HEK293 (cell line): ENCODE measurements around the gene SIGLEC1.

Experiments
- CTCF ChIA-PET: fragments of 350-600 bp; formaldehyde crosslinking; extraction: SDS; loops from one replicate; lab custom pipeline; 2021; ENCODE audit warnings: antibody characterized with exemption; lab: Yijun Ruan, JAX
- POLR2A ChIA-PET: fragments of 300-600 bp; formaldehyde crosslinking; extraction: SDS; loops from one replicate; lab custom pipeline; 2020; ENCODE audit warnings: antibody characterized with exemption, inconsistent platforms; lab: Yijun Ruan, JAX
- H3K27ac ChIP-seq: fragments of 200-500 bp; sonication (Bioruptor generic); 2 replicates; pipeline ENCODE4 v1.5.1; 2014; ENCODE audit warnings: low read depth, low read length, control low read depth, inconsistent platforms; ENCODE audit errors: extremely low read depth
- H3K36me3 ChIP-seq, 2 experiments: fragments of 200-500 bp in 1 of 2; sonication (Bioruptor generic) in 1 of 2; 1 replicate in 1 of 2; 2 replicates in 1 of 2; pipeline ENCODE4 v1.5.1; 2014 to 2017; ENCODE audit warnings: inconsistent platforms in 2 of 2, low read length in 2 of 2; ENCODE audit not compliant: control insufficient read depth in 2 of 2, insufficient read depth in 1 of 2
- H3K4me1 ChIP-seq: fragments of 200-500 bp; sonication (Bioruptor generic); 2 replicates; pipeline ENCODE4 v1.5.1; 2014; ENCODE audit warnings: mild to moderate bottlenecking, low read length, inconsistent platforms; ENCODE audit not compliant: control insufficient read depth, insufficient read depth
- H3K4me3 ChIP-seq: 2 replicates; pipeline ENCODE4 v1.5.1; 2011; ENCODE audit warnings: low read depth, mild to moderate bottlenecking, control low read depth, low read length, moderate library complexity
- H3K9me3 ChIP-seq: fragments of 200-500 bp; sonication (Bioruptor generic); 2 replicates; pipeline ENCODE4 v1.5.1; 2014; ENCODE audit warnings: low read depth, low read length, inconsistent platforms; ENCODE audit not compliant: control insufficient read depth, insufficient read depth
- BCL11A ChIP-seq: fragments of 450-650 bp; formaldehyde crosslinking; IDR thresholded peaks from 2 replicates; pipeline ENCODE4 v1.5.1; 2016; ENCODE audit warnings: low read depth, missing biosample characterization, missing genetic modification characterization
- BCL11B ChIP-seq: fragments of 450-650 bp; formaldehyde crosslinking; IDR thresholded peaks from 2 replicates; pipeline ENCODE4 v1.5.1; 2016; ENCODE audit warnings: low read depth, missing biosample characterization, missing genetic modification characterization
- BCL6B ChIP-seq: fragments of 450-650 bp; formaldehyde crosslinking; IDR thresholded peaks from 2 replicates; pipeline ENCODE4 v1.5.1; 2017; ENCODE audit warnings: missing biosample characterization, missing genetic modification characterization
- MEIS1 ChIP-seq: sonication (generic); formaldehyde crosslinking; IDR thresholded peaks from 2 replicates; pipeline ENCODE4 v1.8.1; 2022; ENCODE audit warnings: missing genetic modification reagents, mild to moderate bottlenecking, borderline replicate concordance
- SCRT2 ChIP-seq: fragments of 450-650 bp; formaldehyde crosslinking; IDR thresholded peaks from 2 replicates; pipeline ENCODE4 v1.5.1; 2016; ENCODE audit warnings: missing biosample characterization, missing genetic modification characterization
- SETDB1 ChIP-seq: IDR thresholded peaks from one replicate; pipeline ENCODE4 v1.6.1; 2017; ENCODE audit warnings: mild to moderate bottlenecking, low read length, moderate library complexity, mixed read lengths; ENCODE audit not compliant: insufficient read length
- TSHZ1 ChIP-seq: fragments of 450-650 bp; formaldehyde crosslinking; IDR thresholded peaks from 2 replicates; pipeline ENCODE4 v1.5.1; 2016; ENCODE audit warnings: missing biosample characterization, missing genetic modification characterization, borderline replicate concordance
- ZBTB49 ChIP-seq: fragments of 450-650 bp; formaldehyde crosslinking; IDR thresholded peaks from 2 replicates; pipeline ENCODE4 v1.5.1; 2016; ENCODE audit warnings: missing biosample characterization, missing genetic modification characterization, low read depth
- ZBTB7A ChIP-seq: fragments of 450-650 bp; formaldehyde crosslinking; IDR thresholded peaks from 2 replicates; pipeline ENCODE4 v1.5.1; 2016; ENCODE audit warnings: low read depth, missing biosample characterization, missing genetic modification characterization
- ZNF248 ChIP-seq: fragments of 450-650 bp; formaldehyde crosslinking; IDR thresholded peaks from 2 replicates; pipeline ENCODE4 v1.5.1; 2017; ENCODE audit warnings: missing biosample characterization, missing genetic modification characterization
- ZNF394 ChIP-seq: fragments of 450-650 bp; formaldehyde crosslinking; IDR thresholded peaks from 2 replicates; pipeline ENCODE4 v1.5.1; 2016; ENCODE audit warnings: missing biosample characterization, missing genetic modification characterization, mild to moderate bottlenecking, moderate library complexity, borderline replicate concordance
- ZNF473 ChIP-seq: fragments of 450-650 bp; formaldehyde crosslinking; IDR thresholded peaks from 2 replicates; pipeline ENCODE4 v1.5.1; 2017; ENCODE audit warnings: missing biosample characterization, missing genetic modification characterization
- ZNF510 ChIP-seq: fragments of 450-650 bp; formaldehyde crosslinking; IDR thresholded peaks from 2 replicates; pipeline ENCODE4 v1.5.1; 2018; ENCODE audit warnings: mild to moderate bottlenecking, missing genetic modification characterization, missing biosample characterization; ENCODE audit not compliant: insufficient replicate concordance
- ZNF596 ChIP-seq: fragments of 450-650 bp; IDR thresholded peaks from 2 replicates; pipeline ENCODE4 v1.5.0; 2018; ENCODE audit warnings: missing biosample characterization, mild to moderate bottlenecking, missing genetic modification characterization, moderate library complexity
- ZNF629 ChIP-seq: fragments of 450-650 bp; formaldehyde crosslinking; IDR thresholded peaks from 2 replicates; pipeline ENCODE4 v1.5.1; 2017; ENCODE audit warnings: missing biosample characterization, missing genetic modification characterization
- ZNF654 ChIP-seq: fragments of 450-650 bp; formaldehyde crosslinking; IDR thresholded peaks from 2 replicates; pipeline ENCODE4 v1.5.1; 2016; ENCODE audit warnings: low read depth, missing biosample characterization, missing genetic modification characterization
- ZNF785 ChIP-seq: fragments of 450-650 bp; formaldehyde crosslinking; IDR thresholded peaks from 2 replicates; pipeline ENCODE4 v1.5.1; 2016; ENCODE audit warnings: missing biosample characterization, missing genetic modification characterization

The SIGLEC1 gene

GRCh38 chr20:3739926-3740451 lies 27.6 kb upstream of the SIGLEC1 start:
- Histone ChIP-seq H3K9me3 (no peaks in the 10 kb centered on the region), H3K27ac (no peak overlapping the region), H3K4me1 (peaks cover 10% of the 10 kb centered on the region; the same call in 1 of the 2 replicates), H3K36me3 (no peaks in the 10 kb centered on the region), H3K4me3 (no peak overlapping the region)
- CTCF ChIA-PET = interaction anchor here (0.7 to 3.0 kb wide), 5 partner anchors 10 to 46 kb away, joined by 3 to 17 read pairs (median 3); partner anchors contain the start of gene CENPB
- POLR2A ChIA-PET = no interaction called here
- TF ChIP-seq MEIS1 (CRISPR knock-in tag) = no peak
- no peak for TF ChIP-seq ZNF510 (tag by site-specific recombination)
- TF ChIP-seq ZBTB49 (tag by site-specific recombination) = no peak
- TF ChIP-seq ZNF394 = no peak
- no peak for TF ChIP-seq ZBTB7A (tag by site-specific recombination)
- TF ChIP-seq SETDB1 = no peak
- no peak for TF ChIP-seq TSHZ1

GRCh38 chr20:3739054-3739925 lies 26.9 kb upstream of the SIGLEC1 start:
- no peaks in the 10 kb centered on the region for H3K36me3 ChIP-seq
- TF ChIP-seq ZNF248 (no peak), ZNF629 (tag by site-specific recombination) (no peak), ZNF473 (no peak), BCL11A (no peak), ZNF785 (tag by site-specific recombination) (no peak), BCL11B (tag by site-specific recombination) (no peak), ZNF654 (tag by site-specific recombination) (no peak), BCL6B (tag by site-specific recombination) (no peak), ZNF596 (tag by site-specific recombination) (no peak), SCRT2 (tag by site-specific recombination) (no peak)
- POLR2A ChIA-PET = interaction anchor here (0.5 to 1.2 kb wide), 2 partner anchors 28 to 32 kb away, joined by 3 to 4 read pairs; partner anchors contain the start of gene ADISSP
- no peaks in the 10 kb centered on the region for H3K9me3 ChIP-seq
- no peak overlapping the region for H3K27ac ChIP-seq
- CTCF ChIA-PET = interaction anchor here (0.8 to 3.0 kb wide), 4 partner anchors 11 to 30 kb away, joined by 3 to 14 read pairs (median 8); no protein-coding TSS in a partner anchor
- H3K4me3 ChIP-seq = no peak overlapping the region
- peaks cover 10% of the 10 kb centered on the region; the same call in 1 of the 2 replicates for H3K4me1 ChIP-seq
